22Rv1 (cell line): ENCODE measurements around the gene HECW1.

ENCODE experiments used
- H3K27ac ChIP-seq: fragments of 450-650 bp; 2 replicates; pipeline ENCODE4 v1.5.1; 2017
- ZFX ChIP-seq: fragments of 450-650 bp; IDR thresholded peaks from 2 replicates; pipeline ENCODE4 v1.6.1; 2017; ENCODE audit warnings: antibody characterized with exemption, borderline replicate concordance
- TF ChIP-seq, protein P1 (sequence below): fragments of 450-650 bp; IDR thresholded peaks from 2 replicates; pipeline ENCODE4 v1.5.1; 2017; ENCODE audit warnings: mild to moderate bottlenecking

The HECW1 gene

DNA sequence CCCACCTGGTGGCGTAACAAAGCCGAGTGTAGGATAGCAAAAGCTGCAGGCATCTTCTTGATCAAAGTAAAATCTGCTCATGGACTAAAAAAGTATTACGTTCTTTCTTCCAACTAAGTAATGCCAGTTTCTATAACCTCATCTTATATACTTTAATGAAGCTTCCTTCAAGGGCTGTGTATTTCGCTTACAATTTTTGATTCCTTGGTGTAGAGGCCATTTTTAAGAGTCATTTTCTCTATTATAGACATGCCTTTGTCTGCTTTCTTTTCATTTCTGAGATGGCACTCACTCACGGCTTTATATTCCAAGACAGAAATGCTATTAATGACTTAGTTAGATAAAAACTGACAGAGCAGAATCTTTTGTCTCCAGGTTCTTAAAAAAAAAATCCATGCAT, 194.0 kb downstream of the HECW1 start:
- H3K27ac ChIP-seq = no peak overlapping the region
- TF ChIP-seq, protein P1, sequence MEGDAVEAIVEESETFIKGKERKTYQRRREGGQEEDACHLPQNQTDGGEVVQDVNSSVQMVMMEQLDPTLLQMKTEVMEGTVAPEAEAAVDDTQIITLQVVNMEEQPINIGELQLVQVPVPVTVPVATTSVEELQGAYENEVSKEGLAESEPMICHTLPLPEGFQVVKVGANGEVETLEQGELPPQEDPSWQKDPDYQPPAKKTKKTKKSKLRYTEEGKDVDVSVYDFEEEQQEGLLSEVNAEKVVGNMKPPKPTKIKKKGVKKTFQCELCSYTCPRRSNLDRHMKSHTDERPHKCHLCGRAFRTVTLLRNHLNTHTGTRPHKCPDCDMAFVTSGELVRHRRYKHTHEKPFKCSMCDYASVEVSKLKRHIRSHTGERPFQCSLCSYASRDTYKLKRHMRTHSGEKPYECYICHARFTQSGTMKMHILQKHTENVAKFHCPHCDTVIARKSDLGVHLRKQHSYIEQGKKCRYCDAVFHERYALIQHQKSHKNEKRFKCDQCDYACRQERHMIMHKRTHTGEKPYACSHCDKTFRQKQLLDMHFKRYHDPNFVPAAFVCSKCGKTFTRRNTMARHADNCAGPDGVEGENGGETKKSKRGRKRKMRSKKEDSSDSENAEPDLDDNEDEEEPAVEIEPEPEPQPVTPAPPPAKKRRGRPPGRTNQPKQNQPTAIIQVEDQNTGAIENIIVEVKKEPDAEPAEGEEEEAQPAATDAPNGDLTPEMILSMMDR = no peak

DNA sequence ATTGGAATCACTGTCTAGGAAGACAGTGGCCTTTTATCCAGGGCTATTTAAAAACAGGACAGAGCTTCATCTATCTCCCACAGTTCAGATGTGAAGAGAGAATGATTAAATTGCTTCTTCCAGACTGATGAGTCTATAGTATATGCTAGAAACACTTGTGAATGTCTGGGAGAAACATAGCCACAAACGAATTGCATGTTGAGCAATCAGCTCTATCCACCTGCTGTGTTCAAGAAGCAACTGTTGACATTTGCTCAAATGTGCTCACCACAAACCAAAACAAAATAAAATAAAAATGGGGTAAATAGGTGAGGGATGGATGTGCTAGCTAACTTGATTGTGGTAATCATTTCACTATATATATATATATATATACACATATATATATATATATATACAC, 195.1 kb downstream of the HECW1 start:
- no peak overlapping the region for H3K27ac ChIP-seq
- no peak for TF ChIP-seq ZFX
- TF ChIP-seq, protein P1 = no peak

GRCh38 chr7:43308913-43309705, 196.7 kb downstream of the HECW1 start:
- TF ChIP-seq, protein P1 = no peak
- TF ChIP-seq ZFX = no peak
- no peak overlapping the region for H3K27ac ChIP-seq

- no peak for TF ChIP-seq ZFX
- TF ChIP-seq, protein P1 = no peak
- H3K27ac ChIP-seq = no peak overlapping the region
These were observed 197.2 kb downstream of the HECW1 start for GRCh38 chr7:43309706-43310022.

DNA sequence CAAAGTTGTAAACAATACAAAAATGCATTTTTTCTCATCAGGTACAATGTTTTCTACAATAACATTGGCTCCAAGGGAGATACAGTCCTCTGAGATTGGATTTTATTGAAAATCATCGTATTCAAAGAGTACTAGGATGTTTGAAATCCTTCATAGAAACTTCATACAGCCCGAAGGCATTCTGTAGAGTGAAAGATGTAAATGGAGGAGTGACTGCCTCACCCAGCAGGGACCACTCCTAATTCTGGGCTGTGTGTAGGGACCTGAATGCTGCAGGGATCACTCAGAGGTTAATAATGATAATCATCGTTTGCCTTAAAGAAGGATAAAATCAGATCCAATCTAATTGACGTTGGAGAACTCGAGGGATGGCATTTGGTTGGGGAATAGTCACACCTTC, 198.6 kb downstream of the HECW1 start:
- H3K27ac ChIP-seq = no peak overlapping the region
- no peak for TF ChIP-seq ZFX
- TF ChIP-seq, protein P1 = no peak

GRCh38 chr7:43311694-43312093, 199.2 kb downstream of the HECW1 start:
- TF ChIP-seq, protein P1 = no peak
- no peak for TF ChIP-seq ZFX
- H3K27ac ChIP-seq = no peak overlapping the region

DNA sequence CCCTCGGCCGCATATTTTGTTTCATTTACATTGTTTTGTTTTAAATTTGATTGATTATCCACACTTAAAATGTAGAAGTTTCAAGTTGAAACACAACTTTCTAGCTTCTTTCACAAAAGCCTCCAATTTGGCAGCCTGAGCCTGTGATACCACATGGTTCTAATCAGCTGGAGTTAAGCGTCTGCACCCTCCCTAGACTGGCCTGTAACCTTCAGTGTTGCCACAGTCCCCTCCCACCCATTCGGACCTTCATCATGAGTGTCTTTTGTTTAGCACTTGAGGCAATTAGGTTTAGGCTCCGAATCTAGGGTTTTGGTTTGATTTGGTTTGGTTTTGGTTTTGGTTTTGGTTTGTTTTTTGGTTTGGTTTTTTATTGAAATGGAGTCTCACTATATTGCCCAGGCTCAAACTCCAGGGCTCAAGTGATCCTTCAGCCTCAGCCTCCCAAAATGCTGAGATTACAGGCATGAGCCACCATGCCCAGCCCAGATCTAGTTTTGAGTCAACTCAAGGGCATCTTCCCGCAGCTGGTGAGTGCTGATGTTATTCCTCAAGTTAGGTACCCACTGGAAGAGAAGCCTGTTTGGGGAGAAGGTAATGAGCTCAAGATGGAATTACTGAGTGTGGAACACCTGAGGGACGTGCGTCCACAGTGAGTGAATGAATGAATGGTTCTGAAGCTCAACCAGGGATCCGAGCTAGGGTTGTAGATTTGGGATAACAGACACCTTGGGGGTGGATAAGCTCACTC, 201.4 kb downstream of the HECW1 start:
- H3K27ac ChIP-seq = no peak overlapping the region
- TF ChIP-seq, protein P1 = no peak
- TF ChIP-seq ZFX = no peak
